Endometrial microvascular endothelial cells (primary cell): Measurements from ENCODE around the gene LIME1. TPM values are rescaled to one million over a fixed set of nuclear protein-coding genes. Genes with fewer than 3 reads are reported as not detected.

Experiments used
- in situ Hi-C: cut with HindIII; loops from 2 replicates; pipeline ENCODE4 v1.10.0; 2017; ENCODE audit warnings: low sequenced_read_pairs, low pct_unique_long_range_greater_than_20kb; ENCODE audit errors: inconsistent ontology term
- total RNA-seq: library from RNA; depleted of rRNA; stranded (reverse); fragments of >200 nt; gene quantifications from one replicate; pipeline ENCODE4 v1.2.3, GENCODE V29; 2015; ENCODE audit errors: inconsistent ontology term

Gene LIME1
- total RNA-seq, 1 donor from 2014 or later = 9.3 TPM

GRCh38 chr20:63696306-63696627 lies 40.2 kb upstream of the LIME1 start:
- in situ Hi-C loops = no loop called here

GRCh38 chr20:63696628-63697356 lies 39.7 kb upstream of the LIME1 start, which contains the start of gene TNFRSF6B:
Gene TNFRSF6B, plus strand, starts transcription at chr20:63696652. Its CDS starts 116 bp downstream, at chr20:63696768.
- in situ Hi-C loops = no loop called here

- in situ Hi-C loops = no loop called here
Measured at GRCh38 chr20:63697357-63697867, 39.1 kb upstream of the LIME1 start.

- in situ Hi-C loops = no loop called here
Measured at GRCh38 chr20:63697868-63698545, 38.5 kb upstream of the LIME1 start.

DNA sequence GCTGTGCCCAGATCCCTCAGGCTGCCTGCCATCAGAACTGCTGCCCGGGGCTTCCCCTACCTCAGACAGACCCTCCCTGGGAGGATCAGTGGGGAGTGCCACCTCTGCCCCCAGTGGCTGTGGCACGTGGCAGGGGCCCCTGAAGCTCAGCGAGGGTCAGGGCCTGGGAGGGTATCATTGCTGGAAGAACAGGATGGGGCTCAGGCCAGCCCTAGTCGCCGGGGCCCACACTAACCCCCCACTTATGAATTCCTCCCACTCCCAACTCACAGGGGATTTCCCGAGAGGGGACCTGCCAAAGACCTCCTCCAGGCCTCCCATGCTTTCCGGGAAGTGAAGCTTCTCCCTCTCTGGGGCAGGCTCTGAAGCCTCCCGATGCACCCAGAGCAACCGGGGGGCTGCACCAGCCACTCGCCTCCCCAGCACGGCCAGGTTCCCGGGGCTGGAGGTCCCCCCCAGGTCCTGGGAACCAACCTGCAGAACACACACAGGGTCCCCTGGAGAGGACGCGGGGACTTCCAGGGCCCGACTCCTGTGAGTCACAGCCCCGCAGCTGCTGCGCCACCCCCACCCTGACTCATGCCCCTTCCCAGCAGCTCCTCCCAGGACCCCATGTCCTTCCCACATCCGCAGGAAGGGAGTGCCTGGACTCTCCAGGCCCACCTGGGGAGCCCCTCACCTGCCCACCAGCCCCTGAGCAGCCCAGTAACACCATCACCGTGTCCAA lies 37.6 kb upstream of the LIME1 start:
- in situ Hi-C loops = no loop called here

GRCh38 chr20:63699466-63700198 lies 36.8 kb upstream of the LIME1 start:
- in situ Hi-C loops = no loop called here

DNA sequence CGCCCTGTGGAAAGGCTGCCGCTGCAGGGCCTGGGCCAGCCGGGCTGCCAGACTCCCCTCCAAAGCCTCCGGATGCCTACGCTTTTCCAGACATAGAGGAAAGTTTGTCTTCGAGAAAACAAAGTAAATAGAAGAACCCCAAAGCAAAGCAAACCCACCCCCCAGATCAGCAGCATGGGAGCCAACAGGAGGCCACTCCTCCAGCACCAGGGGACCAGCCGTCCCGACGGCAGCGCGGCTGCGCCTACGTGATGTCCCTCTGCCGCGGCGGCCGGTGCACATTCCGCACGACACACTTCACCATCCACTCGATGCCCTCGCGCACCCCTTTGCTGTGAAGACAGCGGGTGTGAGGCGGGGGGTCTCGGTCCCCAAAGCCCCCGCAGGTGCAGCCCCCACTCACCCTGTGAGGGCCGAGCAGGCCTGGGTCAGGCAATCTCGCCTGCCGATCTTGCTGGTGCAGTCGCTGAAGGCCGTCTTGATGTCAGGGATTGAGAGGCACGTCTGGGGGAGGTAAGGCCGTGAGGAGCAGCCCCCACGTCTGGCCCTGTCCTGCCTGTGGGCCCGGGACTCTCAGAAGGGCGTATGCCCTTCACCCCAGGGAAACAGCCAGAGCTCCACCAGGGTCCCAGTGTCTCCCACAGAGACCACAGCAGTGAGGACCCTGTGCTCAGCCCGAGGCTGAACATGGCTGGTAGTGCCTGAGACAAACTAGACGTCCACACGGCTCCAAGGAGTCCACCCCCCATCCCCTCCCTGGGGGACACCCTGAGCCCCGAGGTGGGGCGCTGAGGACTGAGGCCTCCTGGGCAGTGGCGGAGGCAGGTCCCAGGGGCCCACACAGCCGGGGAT lies 36.0 kb upstream of the LIME1 start:
- in situ Hi-C loops = no loop called here

DNA sequence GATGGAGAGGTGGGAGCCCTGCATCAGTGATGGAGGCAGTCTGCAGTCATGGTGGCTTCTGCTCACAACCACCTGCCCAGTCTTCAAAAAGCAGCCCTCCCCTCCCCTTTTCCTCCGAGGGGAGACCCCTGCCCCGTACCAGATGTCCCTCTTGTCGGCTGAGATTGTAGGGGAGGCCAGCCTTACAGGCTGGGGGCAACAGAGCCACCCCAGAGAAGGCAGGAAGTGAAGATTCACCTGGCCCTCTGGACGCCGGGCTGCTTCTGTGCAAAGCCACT lies 35.5 kb upstream of the LIME1 start:
- in situ Hi-C loops = no loop called here

GRCh38 chr20:63701329-63702035 lies 35.0 kb upstream of the LIME1 start:
- in situ Hi-C loops = no loop called here

DNA sequence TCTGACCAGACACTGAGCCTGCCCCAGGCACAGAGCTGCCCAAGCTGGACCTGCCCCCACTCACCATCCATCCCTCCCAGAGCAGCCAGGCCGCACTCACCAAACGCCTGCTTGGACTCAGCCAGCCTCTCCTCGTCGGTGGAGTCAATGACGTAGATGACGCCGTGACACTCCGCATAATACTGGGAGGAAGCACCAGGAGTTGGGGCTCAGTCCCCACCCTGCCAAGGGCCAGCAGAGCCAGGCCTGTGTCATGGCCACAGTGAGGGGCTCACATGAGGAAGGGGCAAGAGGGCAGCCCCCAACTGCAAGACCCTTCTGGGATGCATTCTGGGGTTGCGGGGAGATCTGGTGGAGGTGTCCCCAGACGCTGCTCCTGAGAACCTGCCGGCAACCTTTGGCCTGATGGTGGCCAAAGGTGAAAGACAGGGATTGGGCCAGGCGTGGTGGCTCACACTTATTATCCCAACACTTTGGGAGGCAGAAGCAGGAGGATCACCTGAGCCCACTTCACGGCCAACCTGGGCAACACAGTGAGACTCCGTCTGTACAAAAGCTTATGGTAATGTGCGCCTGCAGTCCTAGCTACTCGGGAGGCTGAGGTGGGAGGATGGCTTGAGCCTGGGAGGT lies 34.3 kb upstream of the LIME1 start:
- in situ Hi-C loops = no loop called here

- in situ Hi-C loops = no loop called here
Measured at GRCh38 chr20:63702751-63703470, 33.6 kb upstream of the LIME1 start.

DNA sequence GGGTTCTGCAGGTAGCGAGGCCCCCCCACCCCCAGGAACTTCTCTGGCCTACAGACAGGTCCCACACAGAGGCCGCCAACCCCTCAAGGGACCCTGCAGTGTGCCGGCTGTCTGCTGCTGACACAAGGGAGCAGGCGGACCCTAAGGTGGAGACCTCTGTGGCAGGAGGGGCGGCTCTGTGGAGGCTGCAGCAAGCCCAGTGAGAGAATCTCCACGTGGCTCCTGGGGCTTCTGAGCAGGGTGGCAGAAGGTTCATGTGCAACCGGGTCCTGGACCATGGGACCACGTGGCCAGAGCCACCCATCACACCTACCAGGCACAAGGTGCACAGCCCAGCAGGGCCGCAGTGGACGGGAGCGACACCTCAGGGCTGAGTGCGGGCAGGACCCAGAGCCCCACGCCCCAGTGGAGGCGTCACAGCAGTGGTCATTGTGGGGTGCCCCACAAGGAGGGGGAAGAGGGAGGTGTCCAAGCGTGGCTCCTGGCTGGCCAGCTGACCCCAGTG lies 32.9 kb upstream of the LIME1 start:
- in situ Hi-C loops = no loop called here

- in situ Hi-C loops = no loop called here
Measured at GRCh38 chr20:63703976-63704748, 32.3 kb upstream of the LIME1 start.

GRCh38 chr20:63704749-63705117 lies 31.7 kb upstream of the LIME1 start:
- in situ Hi-C loops = no loop called here

- in situ Hi-C loops = no loop called here
Measured at GRCh38 chr20:63705232-63706026, 31.0 kb upstream of the LIME1 start.
